GM18873 (cell line): ENCODE results near the gene S100P.
"Not testable (repeated sequence)": the region's sequence is repeated elsewhere in the genome, so short reads cannot be mapped to it uniquely, and the experiment has no call there.

Experiments used
- ATAC-seq: cut with Tn5 transposase; IDR thresholded peaks from one replicate; pipeline ENCODE4 v1.9.1; 2021; ENCODE audit warnings: mild to moderate bottlenecking, moderate library complexity, moderate number of reproducible peaks; ENCODE audit not compliant: unreplicated experiment, low FRiP score

Gene S100P

GRCh38 chr4:6672541-6673190 is 21.0 kb upstream of the S100P start:
- not testable (repeated sequence) for ATAC-seq

DNA sequence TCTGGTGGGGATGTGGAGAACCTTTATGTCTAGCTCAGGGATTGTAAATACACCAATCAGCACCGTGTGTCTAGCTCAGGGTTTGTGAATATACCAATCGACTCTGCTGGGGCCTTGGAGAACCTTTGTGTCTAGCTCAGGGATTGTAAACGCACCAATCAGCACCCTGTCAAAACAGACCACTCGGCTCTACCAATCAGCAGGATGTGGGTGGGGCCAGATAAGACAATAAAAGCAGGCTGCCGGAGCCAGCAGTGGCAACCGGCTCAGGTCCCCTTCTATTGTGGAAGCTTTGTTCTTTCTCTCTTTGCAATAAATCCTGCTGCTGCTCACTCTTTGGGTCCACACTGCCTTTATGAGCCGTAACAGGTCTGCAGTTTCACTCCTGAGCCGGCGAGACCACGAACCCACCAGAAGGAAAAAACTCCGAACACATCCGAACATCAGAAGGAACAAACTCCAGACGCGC is 20.5 kb upstream of the S100P start:
- ATAC-seq = not testable (repeated sequence)

- peak; percentile 67 for ATAC-seq
Observed at GRCh38 chr4:6673660-6674499, 19.8 kb upstream of the S100P start.

DNA sequence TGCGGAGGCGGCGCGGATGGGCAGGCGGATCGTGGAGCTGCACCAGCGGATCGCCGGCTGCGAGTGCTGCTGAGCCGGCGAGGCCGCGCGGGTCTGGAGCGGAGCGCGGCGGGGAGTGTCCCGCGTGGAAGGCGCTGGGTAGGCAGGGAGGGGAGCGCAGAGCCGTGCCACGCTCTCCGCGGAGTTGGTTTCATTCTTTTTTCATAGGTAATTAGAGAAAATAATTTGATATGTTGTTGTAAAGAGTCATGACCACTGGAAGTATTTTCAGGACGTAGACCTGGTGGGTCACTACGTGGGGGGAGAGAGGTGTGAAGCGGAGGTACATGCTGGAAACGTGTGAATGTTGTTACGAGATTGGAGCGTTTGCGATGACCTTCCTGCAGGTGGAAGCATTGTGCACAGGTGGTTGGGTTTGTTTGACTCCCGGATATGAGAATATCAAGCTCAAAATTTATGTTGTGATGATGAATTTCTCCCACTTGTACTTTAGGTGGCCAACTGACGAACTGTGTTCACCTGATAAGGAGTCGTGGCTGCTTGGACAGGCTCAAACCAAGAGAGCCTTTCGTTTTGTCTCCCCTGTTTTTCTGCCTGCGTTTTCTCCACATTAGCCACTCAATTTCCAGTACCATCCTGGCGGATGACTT is 19.1 kb upstream of the S100P start:
- ATAC-seq = peak; percentile 28

GRCh38 chr4:6676722-6677558 is 16.7 kb upstream of the S100P start:
- ATAC-seq = no peak

GRCh38 chr4:6680372-6681034 is 13.2 kb upstream of the S100P start:
- ATAC-seq = no peak

- ATAC-seq = no peak
Observed at GRCh38 chr4:6681191-6681590, 12.5 kb upstream of the S100P start.

DNA sequence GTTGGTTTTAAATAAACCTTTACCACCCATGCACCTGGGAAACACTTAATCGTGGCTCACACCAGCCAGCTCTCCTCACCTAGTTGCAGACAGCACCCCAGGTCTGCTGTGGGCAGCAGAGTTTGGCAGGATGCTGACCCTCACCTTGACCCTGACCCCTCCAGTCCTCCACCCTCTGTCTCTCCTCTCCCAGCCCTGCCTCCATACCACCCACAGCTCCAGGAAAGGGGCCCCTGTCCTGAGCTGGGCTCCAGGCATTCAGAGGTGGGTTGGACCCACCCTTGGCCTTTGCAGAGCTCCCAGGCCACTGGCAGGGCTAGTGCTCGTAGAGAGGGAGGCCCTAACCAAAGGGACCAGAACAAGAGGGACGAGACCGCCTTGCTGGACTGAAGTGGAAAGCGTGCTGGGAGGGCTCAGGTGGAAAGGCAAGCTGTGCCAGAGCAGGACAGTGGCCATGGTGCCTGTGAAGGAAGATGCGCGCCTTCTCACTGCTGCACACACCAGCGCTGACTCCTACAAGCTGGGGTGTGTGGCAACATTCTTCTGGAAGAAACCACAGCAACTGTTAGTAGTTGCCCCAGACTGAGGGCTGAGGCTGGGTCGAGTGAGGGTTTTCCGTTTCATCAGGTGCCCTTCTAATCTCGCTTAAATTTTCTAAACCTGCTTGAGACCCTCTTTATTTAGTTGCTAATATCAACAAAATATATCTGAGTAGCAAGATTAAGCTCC is 10.7 kb upstream of the S100P start:
- no peak for ATAC-seq

DNA sequence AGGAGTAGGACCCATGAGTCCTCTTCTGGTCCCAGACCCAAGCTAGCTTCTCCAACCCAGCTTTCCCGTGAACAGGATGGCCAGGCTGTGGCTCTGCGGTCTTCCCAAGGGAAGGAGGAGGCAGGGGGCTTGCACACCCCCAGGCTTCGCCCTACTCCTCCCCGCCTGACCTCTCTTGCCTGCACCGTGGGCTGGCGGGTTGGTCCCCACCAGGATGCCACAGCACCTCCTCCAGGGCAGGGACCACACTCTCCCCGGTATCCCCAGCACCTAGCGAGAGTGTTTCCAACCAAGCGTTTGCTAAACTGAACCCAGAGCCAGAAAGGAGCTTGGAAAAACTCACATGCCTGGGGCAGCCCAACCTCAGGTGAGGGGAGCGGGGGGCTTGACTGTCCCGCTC is 9.0 kb upstream of the S100P start:
- no peak for ATAC-seq

DNA sequence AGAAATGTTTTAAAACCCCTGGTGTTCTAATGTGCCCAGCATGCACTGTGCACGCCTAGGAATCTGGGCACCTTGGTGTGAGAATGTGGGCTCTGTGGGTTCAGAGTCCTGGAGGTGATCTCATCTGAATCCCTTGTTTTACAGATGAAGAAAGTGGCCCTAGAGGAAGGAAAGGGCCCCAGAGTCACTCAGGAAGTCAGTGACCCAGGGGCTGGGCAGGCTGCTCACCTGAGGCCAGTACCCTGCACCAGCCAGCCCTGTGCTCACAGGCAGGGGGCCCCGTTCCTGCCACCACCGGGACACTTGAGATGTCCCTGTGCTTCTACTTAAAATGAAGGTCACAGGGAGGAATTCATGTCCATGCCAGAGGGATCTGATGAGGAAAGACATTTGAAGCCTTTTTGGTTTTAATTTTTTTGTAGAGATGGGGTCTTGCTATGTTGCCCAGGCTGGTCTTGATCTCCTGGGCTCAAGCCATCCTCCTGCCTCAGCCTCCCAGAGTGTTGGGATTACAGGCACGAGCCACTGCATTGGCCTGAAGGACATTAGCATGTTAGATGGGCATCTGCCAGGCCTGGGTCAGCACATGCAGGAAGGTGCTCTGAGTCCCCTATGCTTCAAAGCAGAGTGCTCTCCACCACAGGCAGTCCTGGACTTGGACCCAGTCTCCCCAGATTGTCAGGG is 7.4 kb upstream of the S100P start:
- no peak for ATAC-seq

DNA sequence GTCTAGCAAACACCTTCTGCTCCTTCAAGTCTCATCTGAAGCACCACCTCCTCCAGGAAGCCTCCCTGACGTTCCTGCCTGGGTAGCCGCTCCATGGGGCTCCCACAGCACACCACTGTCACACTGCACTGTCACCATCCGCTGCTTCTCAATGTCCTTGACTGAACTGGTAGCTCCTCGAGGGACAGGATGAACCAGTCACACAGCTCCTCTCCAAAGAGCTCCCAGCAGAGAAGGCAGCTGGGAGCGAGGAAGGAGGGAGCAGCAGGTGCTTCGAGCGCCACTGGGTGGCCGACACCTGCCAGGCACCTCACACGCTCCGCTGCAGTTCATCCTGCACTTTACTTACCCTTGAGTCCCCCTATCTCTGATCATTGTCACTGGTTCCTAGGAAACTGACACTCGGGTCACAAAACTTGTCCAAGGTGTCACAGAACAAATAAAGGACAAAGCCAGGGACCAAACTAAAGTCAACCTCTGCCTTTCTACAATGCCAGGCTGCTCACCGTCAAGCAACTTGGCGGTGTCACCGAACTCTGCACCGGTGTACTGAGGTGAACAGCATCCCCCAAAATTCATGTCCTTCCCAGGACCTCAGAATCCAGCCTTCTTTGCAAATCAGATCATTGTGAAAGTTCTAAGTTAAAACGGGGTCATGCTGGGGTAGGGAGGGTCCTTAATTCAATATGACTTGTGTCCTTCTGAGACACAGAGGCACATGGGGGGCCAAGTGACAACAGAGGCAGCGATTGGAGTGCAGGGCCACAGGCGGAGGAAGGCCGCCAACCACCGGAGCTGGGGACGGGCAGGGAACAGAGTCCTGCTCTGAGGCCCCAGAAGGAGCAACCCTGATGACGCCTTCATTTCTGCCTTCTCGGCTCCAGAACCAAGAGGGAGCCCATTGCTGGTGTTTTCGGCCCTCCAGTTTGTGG is 5.5 kb upstream of the S100P start:
- ATAC-seq = no peak

DNA sequence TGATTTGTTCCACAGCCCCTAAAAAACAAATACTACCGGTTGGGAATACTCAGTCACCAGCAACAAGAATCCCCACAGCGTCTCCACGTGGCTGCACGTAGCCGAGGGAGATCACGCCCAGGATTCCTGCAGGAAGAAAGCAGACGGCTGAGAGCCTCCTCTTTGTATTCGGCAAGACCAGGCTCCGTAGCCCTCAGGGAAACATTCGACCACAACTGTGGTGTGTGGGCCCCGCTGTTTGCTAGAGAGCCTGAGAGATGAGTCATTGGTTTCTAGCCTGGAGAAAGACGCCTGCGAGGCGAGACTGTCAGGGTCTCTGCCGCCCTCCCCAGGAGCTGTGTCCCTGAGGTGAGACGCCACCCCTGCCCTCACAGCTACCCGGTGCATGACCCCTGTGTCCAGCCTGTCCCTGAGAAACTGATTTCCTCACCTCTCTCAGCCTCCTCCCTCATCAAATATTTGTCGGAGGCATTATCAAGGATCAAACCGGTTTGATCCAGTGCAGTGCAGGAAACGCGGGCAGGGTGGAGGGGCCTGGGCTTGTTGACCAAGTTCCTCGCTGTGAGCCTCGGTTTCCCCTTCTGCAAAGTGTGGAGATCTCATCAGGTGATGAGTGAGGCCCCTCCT is 4.7 kb upstream of the S100P start:
- no peak for ATAC-seq

DNA sequence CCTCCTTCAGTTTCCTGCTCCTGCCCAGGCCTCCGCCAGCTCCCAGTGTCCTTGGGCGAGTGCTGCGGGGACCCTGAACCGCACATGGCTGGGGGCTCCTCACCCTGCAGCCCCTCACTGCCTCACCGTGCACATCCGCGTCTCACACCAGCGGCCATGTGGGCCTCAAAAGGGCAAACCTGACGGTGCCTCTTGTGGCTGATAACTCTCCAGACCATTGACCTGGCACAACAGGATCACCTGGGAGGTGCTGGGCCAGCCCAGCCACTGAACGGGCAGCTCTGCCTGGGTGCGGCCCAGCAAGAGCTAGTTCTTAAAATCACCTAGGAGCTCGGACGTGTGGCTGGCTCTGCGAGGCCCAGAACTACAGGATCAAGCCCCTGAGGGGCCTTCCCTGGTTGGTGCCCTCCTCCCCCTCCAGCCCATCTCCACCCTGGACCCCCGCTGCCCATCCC is 4.1 kb upstream of the S100P start:
- ATAC-seq = no peak

- ATAC-seq = no peak
Observed at GRCh38 chr4:6692379-6692778, 1.3 kb upstream of the S100P start.

- no peak for ATAC-seq
Observed at GRCh38 chr4:6692806-6693205, 872 bp upstream of the S100P start.

GRCh38 chr4:6694177-6694901 is 661 bp downstream of the S100P start:
- ATAC-seq = no peak
